Colon (tissue), 2 donors: ENCODE results near the gene SNX10.

Source experiments
- FAIRE-seq: peaks from 2 replicates; lab custom pipeline; 2012; peaks lifted over from hg19 to GRCh38; lab: Jason Lieb, UNC
- donor health status: control.
- donor health status: control.

Gene SNX10

DNA sequence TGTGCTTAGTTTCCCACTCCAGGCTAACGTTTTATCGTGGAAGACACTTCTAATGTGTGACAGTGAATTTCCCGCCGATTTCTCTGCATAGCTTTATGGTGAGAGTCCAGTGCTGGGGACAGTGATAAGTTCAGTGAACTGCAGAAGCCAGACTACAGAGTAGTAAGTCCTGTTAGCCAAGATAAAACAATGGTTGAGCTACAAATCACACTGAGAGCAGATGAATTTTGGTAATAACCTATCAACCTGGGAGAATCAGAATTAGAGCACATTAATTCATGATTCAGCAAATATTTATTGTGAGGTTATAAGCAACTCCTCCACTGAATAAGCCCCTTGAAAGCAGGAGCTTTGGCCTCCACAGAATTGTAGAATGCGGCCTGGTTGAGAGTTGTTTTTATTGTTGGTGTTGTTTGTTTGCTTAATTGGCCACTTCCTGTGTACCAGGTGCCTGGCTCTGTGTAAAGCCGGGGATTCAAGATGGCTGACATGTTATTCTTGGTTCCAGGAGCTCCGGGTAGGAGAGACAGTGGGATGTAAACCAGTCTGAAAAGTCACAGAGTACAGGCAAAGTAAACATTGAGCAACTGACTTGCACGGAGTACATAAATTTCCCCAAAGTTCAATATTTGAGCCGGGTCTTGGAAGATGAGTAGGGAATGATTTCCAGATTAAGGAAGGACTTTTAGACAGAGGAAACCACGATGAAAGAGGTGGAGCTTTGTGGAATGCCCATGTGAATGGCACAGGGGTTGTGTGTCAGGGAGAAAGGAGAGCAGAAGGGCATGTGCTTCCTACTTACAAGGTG lies 112.7 kb downstream of the SNX10 start:
- FAIRE-seq: no peak

DNA sequence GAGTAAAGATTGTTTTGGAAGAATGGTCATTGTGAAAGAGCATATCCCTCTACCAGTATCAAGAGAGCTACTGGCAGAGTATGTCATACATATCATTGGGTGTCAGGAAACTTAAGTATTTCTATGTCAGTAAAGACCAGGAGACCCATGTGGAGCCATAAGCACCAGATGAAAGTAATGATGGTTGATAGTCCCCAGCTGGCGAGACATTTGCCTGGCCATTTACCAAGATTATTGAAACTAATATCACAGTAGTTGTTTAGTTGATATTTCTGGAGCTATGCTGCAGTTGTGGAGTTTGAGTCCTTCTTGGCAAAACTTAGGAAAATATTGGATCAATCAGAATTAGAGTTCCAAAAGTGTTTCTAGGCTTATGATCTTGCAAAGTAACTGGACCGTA lies 114.8 kb downstream of the SNX10 start:
- FAIRE-seq: no peak

DNA sequence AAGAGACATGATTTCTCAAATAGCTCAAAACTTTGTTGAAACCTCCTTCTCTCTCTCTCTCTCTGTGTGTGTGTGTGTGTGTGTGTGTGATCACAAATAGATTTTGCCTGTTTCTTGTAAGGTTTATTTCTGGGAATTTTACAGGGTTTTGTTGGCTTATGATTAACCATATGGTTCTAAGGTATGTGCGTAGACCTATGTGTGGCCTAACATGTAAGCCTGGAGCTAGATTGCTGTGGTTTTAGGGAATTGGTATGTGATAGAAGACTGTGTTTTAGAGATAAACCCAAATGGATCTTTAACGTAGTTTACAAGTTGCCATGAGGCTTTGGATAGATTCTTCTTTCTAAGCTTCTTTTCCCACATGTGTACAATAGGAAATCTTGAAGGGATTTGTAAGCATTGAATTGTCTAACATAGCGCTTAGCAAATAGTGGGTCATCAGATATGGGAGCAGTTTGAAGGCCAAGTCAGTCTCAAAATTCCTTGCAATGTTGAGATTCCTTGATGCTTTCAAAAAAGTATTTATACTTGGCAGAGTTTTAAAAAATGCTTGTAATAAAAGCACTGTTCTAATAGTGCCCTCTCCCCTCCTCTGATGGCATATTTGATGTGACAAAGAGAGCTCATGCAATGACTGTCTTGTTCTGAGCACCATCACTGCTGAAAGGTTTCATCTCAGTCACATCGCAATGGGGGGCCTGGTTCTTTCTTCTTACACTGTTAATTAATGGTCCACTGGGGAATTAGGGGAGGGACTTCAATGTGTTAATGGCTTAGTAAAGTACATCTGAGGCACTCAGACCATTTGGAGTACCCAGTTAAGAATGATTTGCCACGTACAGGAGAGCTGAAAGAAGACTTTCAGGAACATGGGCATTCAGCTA lies 118.2 kb downstream of the SNX10 start:
- no peak for FAIRE-seq

DNA sequence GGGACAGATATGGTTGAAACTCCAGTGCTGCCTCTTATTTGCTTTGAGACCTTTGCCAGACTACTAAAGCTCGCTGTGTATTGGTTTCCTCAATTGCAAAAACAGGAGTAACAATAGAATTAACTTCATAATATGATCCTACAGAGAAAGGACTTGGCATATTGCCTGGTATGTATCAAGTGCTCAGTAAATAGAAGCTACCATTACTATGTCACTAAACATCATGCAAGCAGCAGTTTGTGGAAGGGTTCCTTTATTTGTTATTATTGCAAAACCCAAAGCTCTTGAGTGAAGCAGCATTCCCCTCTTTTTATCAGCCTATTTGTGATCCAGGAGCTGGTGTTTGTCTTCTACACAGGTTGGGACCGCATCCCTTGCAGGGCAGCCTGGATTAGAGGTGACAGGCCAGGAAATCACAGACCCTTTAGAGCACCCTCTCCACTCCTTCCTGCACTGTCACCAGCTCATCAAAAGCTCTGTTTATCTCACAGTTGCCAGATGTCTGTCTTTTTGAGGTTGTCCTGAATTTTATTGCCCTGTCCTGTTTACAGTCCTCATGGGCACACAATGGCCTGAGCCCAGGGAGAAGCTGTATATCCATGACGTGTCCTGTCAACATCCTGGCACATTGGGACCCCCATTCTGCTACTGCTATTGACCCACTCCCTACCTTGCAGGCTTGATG lies 121.5 kb downstream of the SNX10 start:
- FAIRE-seq: no peak

DNA sequence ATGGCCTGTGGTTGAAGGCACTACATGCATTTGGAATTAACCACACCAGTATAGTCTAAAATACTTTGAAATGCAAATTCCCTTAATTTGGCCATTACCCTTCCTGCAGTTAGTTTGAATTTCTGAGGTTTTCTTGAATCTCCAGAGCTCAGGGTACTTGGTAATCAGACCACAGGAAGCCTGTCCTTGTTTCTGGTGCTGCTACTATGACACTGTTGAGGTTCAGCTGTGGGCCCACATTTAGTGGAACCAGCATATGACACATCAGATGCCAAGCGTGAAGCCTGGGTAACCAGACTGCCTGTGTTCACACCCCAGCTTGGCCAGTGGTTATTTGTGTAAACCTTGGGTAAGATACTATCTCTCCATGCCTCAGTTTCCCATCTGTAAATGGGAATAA lies 124.3 kb downstream of the SNX10 start:
- FAIRE-seq: no peak

DNA sequence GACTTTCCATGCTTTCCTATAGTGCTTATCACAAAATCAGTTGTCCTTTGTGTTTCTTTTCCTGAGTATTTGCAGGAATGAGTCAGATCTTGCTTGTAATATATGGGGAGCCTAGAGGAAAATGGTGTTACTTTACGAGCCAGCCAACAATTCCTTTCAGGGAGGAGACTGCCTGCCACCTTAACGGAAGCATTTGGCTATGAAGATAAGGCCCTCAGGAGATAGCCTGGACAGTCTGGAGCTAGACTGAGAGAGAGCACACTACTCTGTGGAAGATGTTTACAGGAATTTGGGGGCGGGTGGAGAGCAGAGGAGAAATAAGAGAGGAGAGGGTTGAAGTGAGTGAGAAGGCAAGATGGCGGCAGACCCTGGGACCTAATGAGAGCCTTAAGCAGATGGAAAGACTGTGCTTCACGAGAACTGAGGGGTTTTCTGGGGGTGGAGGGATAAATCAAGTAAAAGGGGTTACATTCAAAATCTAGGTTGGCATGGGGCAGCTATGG lies 126.3 kb downstream of the SNX10 start:
- FAIRE-seq: no peak

DNA sequence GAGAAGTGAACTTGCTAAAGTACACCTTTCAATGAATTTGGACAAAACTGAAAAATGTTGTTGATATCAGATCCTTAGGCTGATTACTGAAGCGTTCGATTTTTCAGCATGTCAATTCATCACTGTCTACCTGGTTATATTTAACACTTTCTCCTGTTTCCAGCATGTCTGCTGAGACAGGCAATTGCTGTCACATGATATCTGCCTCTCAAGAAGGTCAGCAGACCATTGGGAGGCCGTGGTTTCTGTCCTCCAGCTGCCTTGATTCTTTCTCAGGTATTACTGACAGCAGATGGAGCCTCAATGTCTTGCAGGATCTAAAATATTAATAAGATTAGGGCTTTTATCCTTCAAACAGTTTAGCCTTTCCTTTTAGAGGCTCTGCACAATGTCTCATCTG lies 127.5 kb downstream of the SNX10 start:
- no peak for FAIRE-seq

DNA sequence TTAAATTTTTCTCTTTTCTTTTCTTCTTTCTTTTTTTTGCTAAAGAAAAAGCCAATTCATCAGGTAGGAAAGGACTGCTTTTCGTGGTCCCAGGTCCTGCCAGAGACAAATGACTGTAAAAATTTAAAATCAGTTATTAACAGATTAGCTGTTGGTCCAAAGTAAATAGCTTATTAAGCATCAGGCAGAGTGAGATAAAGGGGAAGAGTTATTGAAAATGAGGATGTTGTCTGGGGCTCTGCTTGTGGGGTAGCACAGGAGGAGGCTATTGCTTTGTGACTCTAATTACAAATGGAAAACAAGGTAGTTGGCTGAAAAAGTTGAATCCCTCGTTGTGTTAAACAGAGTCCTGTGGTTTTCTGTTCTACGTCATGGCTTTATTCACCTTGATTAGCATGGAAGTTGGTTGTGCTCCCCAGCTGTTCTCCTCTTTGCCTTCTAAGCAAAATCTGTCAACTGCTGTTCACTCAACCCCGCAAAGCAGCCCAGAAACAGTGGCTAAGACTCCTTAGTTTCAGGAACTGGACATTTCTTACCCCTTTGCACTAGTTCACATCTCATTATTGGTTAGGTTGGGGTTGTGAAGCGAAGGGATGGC lies 128.9 kb downstream of the SNX10 start:
- FAIRE-seq: no peak

DNA sequence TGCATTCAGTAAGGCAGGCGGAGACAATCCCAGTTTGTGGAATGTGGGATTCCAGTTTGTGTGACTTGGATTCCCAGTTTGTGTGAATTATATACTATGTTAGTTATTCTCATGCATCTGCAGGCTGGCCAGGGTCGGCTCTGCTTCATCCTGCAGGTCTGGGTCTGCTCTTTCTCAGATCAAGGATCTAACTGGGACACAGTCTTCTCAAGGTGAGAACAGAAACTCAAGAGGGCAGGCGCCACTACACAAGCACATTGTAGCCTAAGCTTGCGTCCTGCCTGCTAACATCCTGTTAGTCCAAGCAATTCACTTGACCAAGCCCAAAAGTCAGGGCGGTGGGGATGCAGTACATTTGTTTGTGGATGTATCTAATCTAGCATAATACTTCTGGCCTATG lies 131.1 kb downstream of the SNX10 start:
- FAIRE-seq: no peak

DNA sequence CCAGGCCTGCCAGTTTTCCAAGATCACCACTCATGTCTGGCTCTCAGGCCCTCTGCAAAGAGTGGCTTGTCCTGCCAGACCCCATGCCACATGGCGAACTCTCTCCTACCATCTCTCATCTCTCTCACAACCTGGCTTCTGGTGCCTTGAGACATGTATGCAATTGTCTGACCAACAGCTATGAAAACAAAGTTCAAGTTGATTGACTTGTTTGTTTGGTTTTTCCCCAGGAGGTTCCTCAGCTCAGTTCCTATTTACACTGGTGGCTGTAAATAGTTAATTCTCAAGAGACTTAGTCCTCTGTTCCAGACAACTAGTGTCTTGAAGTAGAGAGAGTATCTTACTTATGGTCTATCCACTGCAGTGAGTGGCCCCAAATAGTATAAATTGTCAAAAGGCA lies 131.8 kb downstream of the SNX10 start:
- FAIRE-seq: no peak
